ENCODE data around the gene HEATR3.

HEATR3 gene

DNA sequence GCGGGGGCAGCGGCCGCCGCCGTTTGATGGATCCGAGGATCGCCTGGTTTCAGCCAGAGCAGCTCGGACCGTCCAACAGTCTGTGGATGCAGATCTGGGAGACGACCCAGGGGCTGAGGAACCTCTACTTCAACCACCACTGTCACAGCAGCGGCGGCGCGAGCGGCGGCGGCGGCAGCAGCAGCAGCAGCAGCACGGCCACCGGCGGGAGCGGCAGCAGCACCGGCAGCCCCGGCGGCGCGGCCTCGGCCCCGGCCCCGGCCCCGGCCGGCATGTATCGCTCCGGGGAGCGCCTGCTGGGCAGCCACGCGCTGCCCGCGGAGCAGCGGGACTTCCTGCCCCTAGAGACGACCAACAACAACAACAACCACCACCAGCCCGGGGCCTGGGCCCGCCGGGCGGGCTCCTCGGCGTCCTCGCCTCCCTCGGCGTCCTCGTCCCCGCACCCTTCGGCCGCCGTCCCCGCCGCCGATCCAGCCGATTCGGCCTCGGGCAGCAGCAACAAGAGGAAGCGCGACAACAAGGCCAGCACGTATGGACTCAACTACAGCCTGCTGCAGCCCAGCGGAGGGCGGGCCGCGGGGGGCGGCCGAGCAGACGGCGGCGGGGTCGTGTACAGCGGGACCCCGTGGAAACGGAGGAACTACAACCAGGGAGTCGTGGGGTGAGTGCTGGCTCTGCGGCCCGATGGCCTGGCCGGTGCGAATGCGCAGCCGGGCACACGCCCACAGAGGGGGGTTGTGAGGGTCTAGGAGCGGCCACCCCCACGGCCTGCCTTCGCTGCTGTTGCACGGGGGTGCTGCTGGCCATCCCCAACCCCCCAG, 88.0 kb downstream of the HEATR3 start:
- no peak for DNase-seq (ENCODE audit: low read depth, low spot score)

GRCh38 chr16:50154420-50154950, 88.7 kb downstream of the HEATR3 start:
- DNase-seq (ENCODE audit: low read depth, low spot score): no peak

DNA sequence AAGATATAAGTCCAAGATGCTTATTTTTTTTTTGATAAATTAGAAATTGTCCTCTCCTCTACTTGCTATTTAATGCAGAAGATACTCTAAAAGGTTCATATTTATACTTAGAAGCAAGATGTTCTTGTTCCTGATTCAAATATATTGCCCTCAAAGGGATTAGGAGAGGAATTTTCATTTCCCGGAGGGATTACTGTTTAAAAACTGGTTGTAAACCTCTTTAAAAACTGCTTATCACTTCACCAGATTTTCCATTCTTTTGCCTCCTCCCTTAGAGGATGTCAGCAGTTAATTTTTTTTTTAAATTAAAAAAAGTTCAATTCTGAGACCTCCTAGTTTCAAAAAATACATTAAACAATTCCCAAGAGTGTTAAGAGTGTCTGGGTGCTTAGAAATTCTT, 90.2 kb downstream of the HEATR3 start:
- DNase-seq (ENCODE audit: low read depth, low spot score): no peak

Measured in activated CD4-positive, CD25-positive, alpha-beta regulatory T cell treated with anti-CD3 and anti-CD28 coated beads, Interleukin-2, amount 50 U/mL, for 16 hours (primary cell).